HEK293T (cell line): Measurements from ENCODE around the gene PILRA.
A peak's percentile ranks its signal among the peaks of the same experiment; 100 is the strongest.
"Not testable (repeated sequence)": the region's sequence is repeated elsewhere in the genome, so short reads cannot be mapped to it uniquely, and the experiment has no call there.

ENCODE experiments used
- CTCF ChIA-PET: fragments of 350-600 bp; formaldehyde crosslinking; extraction: SDS; loops from one replicate; lab custom pipeline; 2021; ENCODE audit warnings: antibody characterized with exemption, inconsistent platforms; lab: Yijun Ruan, JAX
- POLR2A ChIA-PET: fragments of 350-600 bp; formaldehyde crosslinking; extraction: SDS; loops from one replicate; lab custom pipeline; 2020; ENCODE audit warnings: antibody characterized with exemption, inconsistent platforms; lab: Yijun Ruan, JAX
- DNase-seq: peaks from one replicate; pipeline ENCODE4 v3.0.0; 2012; ENCODE audit warnings: mixed read lengths; ENCODE audit errors: extremely low spot score
- ARNT ChIP-seq: fragments of 450-650 bp; IDR thresholded peaks from 2 replicates; pipeline ENCODE4 v1.6.1; 2017; ENCODE audit warnings: mild to moderate bottlenecking
- BHLHE40 ChIP-seq: fragments of 450-650 bp; IDR thresholded peaks from 2 replicates; pipeline ENCODE4 v1.6.1; 2016; ENCODE audit warnings: mild to moderate bottlenecking, moderate library complexity, borderline replicate concordance
- CTBP1 ChIP-seq: fragments of 450-650 bp; IDR thresholded peaks from 2 replicates; pipeline ENCODE4 v1.6.1; 2016; ENCODE audit warnings: borderline replicate concordance
- ELF4 ChIP-seq: fragments of 450-650 bp; IDR thresholded peaks from 2 replicates; pipeline ENCODE4 v1.6.1; 2017; ENCODE audit warnings: antibody characterized with exemption
- FOXA1 ChIP-seq: fragments of 450-650 bp; IDR thresholded peaks from 2 replicates; pipeline ENCODE4 v1.6.1; 2016; ENCODE audit warnings: mild to moderate bottlenecking
- FOXK2 ChIP-seq: fragments of 450-650 bp; IDR thresholded peaks from 2 replicates; pipeline ENCODE4 v1.6.1; 2016; ENCODE audit warnings: mild to moderate bottlenecking
- FOXM1 ChIP-seq: fragments of 450-650 bp; IDR thresholded peaks from 2 replicates; pipeline ENCODE4 v1.6.1; 2017; ENCODE audit warnings: mild to moderate bottlenecking, borderline replicate concordance
- HDGF ChIP-seq: fragments of 450-650 bp; IDR thresholded peaks from 2 replicates; pipeline ENCODE4 v1.6.1; 2017; ENCODE audit warnings: antibody characterized with exemption, borderline replicate concordance
- L3MBTL2 ChIP-seq: fragments of 450-650 bp; conservative IDR thresholded peaks from 2 replicates; pipeline ENCODE4 v1.6.1; 2016; ENCODE audit warnings: mild to moderate bottlenecking
- LEF1 ChIP-seq: fragments of 450-650 bp; IDR thresholded peaks from 2 replicates; pipeline ENCODE4 v1.6.1; 2017; ENCODE audit warnings: mild to moderate bottlenecking, borderline replicate concordance
- NFRKB ChIP-seq: fragments of 450-650 bp; IDR thresholded peaks from 2 replicates; pipeline ENCODE4 v1.6.1; 2016; ENCODE audit warnings: mild to moderate bottlenecking, moderate library complexity
- SP1 ChIP-seq: fragments of 450-650 bp; IDR thresholded peaks from 2 replicates; pipeline ENCODE4 v1.6.1; 2017
- SUZ12 ChIP-seq: fragments of 450-650 bp; IDR thresholded peaks from 2 replicates; pipeline ENCODE4 v1.6.1; 2016; ENCODE audit warnings: mild to moderate bottlenecking
- TARDBP ChIP-seq: fragments of 450-650 bp; IDR thresholded peaks from 2 replicates; pipeline ENCODE4 v1.6.1; 2016
- ZNF384 ChIP-seq: fragments of 450-650 bp; IDR thresholded peaks from 2 replicates; pipeline ENCODE4 v1.6.1; 2016
- TF ChIP-seq, protein P1 (sequence below): fragments of 450-650 bp; IDR thresholded peaks from 2 replicates; pipeline ENCODE4 v1.6.1; 2016

Gene PILRA

DNA sequence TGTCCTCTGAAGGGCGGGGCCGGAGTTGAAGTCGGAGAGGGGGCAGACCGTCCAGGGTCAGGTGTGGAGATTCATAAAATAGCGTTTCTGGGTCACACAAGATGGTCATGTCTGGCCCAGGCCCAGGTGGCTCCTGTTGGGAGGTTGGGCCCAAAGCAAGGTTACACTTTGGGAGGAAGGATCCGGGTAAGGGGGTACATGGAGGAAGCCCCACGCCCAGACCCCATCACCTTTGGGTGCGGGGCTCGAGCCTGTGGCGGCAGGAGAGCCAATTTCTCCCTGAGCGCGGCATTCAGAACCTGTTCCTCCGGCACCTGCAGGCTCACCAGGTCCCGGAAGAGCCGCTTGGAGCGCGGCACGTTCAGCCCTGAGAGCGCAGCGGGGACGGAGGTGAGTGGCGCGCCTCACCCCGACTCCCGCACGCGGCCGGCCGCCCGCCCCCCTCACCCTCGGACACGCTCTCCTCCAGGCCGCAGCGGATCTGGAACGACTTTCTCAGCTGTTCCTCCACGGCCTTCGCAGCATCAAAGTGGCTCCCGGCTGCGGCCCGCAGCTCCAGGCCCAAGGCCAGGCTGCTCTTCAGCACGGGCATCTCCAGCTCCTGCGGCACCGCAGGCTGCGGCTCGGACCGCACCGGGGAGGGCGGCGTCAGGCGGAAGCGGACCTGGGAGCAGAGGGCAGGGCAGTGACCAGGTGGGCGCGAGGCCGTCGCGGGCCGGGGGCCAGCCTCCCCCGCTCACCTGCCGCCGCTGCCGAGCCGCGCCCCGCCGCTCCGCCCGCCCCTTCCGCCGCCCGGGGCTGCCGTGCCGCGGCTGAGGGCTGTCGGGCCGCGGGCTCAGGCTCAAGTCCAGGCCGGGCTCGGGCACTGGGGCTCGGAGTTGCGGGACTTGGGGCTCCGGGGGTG is 62.4 kb downstream of the PILRA start:
- ChIA-PET POLR2A (interaction anchor here (0.8 to 3.5 kb wide), 8 partner anchors 7 to 111 kb away, joined by 3 to 28 read pairs (median 4); partner anchors contain the start of gene ZCWPW1), CTCF (interaction anchor here (1.3 kb wide), 1 partner anchor 9 kb away, joined by 4 read pairs; no protein-coding TSS in a partner anchor)
- no peak for DNase-seq
- no peak for TF ChIP-seq SP1
- 0 out of 2 replicates have a peak, but pooled peaks have one; percentile 23 for TF ChIP-seq LEF1
- no peak for TF ChIP-seq CTBP1
- 0 out of 2 replicates have a peak, but pooled peaks have one; percentile 30 for TF ChIP-seq FOXM1
- no peak for TF ChIP-seq SUZ12
- peak; percentile 53 for TF ChIP-seq L3MBTL2

- ChIA-PET POLR2A (interaction anchor here (0.6 to 3.5 kb wide), 14 partner anchors 7 to 336 kb away, joined by 3 to 28 read pairs (median 4); partner anchors contain the start of genes AP4M1, MCM7, MEPCE and TSC22D4), CTCF (interaction anchor here (0.5 to 1.2 kb wide), 3 partner anchors 17 to 132 kb away, joined by 3 read pairs; no protein-coding TSS in a partner anchor)
- no peak for TF ChIP-seq FOXK2
- no peak for TF ChIP-seq NFRKB
- no peak for TF ChIP-seq FOXA1
- no peak for TF ChIP-seq ZNF384
- no peak for TF ChIP-seq FOXM1
- TF ChIP-seq SUZ12 = no peak
- no peak for TF ChIP-seq HDGF
- no peak for TF ChIP-seq SP1
- TF ChIP-seq LEF1 = no peak
- DNase-seq = no peak
These were observed 64.1 kb downstream of the PILRA start for GRCh38 chr7:100437150-100438100.

- DNase-seq = no peak
- ChIA-PET CTCF (interaction anchor here (0.7 to 1.2 kb wide), 2 partner anchors 17 to 351 kb away, joined by 3 read pairs; no protein-coding TSS in a partner anchor), POLR2A (interaction anchor here (1.9 to 2.2 kb wide), 3 partner anchors 8 to 41 kb away, joined by 5 to 13 read pairs (median 9); partner anchors contain the start of genes MEPCE, TSC22D4 and ZCWPW1)
- no peak for TF ChIP-seq FOXK2
- no peak for TF ChIP-seq NFRKB
These were observed 64.9 kb downstream of the PILRA start for GRCh38 chr7:100438172-100438571.

- ChIA-PET POLR2A (interaction anchor here (2.2 kb wide), 1 partner anchor 10 kb away, joined by 13 read pairs; the partner anchor contains the start of genes MEPCE and ZCWPW1), CTCF (interaction anchor here (0.7 kb wide), 1 partner anchor 351 kb away, joined by 3 read pairs; no protein-coding TSS in a partner anchor)
- not testable (repeated sequence) for DNase-seq
These were observed 65.4 kb downstream of the PILRA start for GRCh38 chr7:100438731-100439130.

- CTCF ChIA-PET, DNase-seq: not testable (repeated sequence)
- POLR2A ChIA-PET = interaction anchor here (2.2 kb wide), 1 partner anchor 10 kb away, joined by 13 read pairs; the partner anchor contains the start of genes MEPCE and ZCWPW1
These were observed 66.0 kb downstream of the PILRA start for GRCh38 chr7:100439244-100439643.

DNA sequence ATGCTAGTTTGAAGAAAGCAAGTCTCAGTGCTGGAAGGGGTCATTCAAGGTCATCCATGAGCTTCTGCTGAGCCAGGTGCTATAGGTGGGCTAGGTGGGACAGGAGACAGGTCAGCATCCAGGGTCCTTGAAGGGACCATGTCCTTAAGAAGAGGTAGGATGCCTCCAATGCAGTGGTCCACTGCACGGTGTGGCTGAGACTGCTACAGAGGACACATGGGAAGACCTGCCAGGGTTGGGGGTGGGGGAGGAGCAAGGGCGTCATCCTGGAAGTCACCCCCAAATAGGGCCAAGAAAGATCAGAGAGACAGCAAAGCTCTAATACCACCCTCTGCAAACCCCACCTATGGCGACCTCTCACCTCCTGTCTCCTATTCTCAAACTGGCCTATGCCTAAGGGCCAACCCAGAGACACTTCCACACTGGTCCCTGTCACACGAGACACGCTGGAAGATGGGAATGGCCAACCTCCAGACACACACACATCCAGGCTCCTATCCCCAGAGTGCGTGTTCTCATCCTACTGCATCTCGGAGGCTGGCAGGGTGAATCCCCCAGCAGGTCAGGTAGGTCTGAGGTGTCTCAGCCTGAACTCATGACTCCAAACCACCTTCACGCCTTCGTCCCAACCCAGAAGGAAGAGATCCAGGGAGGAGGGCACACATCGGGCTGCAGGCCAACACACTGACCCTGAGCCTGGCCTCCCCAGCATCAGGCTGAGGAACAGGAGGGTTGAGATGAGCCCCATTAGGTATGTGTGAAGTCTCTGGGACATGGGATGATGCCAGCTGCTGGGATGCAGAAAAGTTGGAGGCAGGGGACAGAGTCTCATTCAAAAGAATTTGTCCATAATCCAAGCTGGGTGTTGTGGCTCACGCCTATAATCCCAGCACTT is 68.6 kb downstream of the PILRA start:
- DNase-seq = no peak
- POLR2A ChIA-PET = interaction anchor here (1.7 to 5.1 kb wide), 2 partner anchors 8 to 13 kb away, joined by 7 to 43 read pairs (median 15); partner anchors contain the start of genes MEPCE and ZCWPW1
- TF ChIP-seq LEF1 = no peak
- TF ChIP-seq SUZ12 = no peak
- no peak for TF ChIP-seq L3MBTL2
- TF ChIP-seq FOXA1 = no peak
- TF ChIP-seq NFRKB = no peak
- TF ChIP-seq HDGF = no peak
- no peak for TF ChIP-seq SP1
- no peak for TF ChIP-seq CTBP1
- CTCF ChIA-PET = interaction anchor here (0.9 kb wide), 1 partner anchor 13 kb away, joined by 3 read pairs; no protein-coding TSS in a partner anchor

DNA sequence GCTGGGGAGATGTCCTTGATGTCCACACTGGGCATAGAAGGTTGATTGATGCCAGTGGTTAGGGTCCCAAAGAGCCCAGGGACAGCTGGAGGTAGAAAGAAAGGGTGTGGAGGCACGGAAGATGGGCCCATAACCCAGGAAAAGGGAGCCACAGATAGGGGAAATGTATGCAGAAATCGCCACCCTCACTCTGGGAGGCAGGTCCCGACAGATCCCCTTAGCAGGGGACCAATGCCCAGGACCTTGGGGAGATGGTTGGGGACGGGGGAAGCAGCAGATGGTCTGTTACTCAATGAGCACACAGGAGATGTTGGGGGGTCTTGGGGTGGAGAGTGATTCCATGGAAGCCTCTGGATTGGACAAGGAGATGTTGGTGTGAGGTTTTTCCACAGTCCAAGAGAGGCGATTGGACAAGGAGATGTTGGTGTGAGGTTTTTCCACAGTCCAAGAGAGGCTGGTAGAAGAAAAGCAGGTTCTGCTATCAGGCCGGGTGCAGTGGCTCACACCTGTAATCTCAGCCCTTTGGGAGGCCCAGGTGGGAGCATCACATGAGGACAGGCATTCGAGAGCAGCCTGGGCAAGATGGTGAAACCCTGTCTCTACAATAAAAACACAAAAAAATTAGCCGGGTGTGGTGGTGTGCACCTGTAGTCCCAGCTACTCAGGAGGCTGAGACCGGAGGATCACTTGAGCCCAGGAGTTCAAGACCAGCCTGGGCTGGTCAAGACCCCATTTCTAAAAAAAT is 70.0 kb downstream of the PILRA start:
- POLR2A ChIA-PET = interaction anchor here (1.7 to 5.1 kb wide), 2 partner anchors 9 to 14 kb away, joined by 7 to 43 read pairs; partner anchors contain the start of genes MEPCE and ZCWPW1
- no peak for DNase-seq
- CTCF ChIA-PET = interaction anchor here (0.9 kb wide), 1 partner anchor 14 kb away, joined by 3 read pairs; no protein-coding TSS in a partner anchor
- TF ChIP-seq FOXA1 (no peak), NFRKB (no peak), LEF1 (no peak), FOXM1 (no peak), CTBP1 (no peak), SP1 (no peak), SUZ12 (no peak), BHLHE40 (no peak), TARDBP (no peak), ZNF384 (no peak), HDGF (no peak), ARNT (no peak), ELF4 (no peak)
- TF ChIP-seq, protein P1, sequence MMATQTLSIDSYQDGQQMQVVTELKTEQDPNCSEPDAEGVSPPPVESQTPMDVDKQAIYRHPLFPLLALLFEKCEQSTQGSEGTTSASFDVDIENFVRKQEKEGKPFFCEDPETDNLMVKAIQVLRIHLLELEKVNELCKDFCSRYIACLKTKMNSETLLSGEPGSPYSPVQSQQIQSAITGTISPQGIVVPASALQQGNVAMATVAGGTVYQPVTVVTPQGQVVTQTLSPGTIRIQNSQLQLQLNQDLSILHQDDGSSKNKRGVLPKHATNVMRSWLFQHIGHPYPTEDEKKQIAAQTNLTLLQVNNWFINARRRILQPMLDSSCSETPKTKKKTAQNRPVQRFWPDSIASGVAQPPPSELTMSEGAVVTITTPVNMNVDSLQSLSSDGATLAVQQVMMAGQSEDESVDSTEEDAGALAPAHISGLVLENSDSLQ = no peak
